GM12878 (cell line): Measurements from ENCODE around the gene RAD51B. TPM values are rescaled to one million over a fixed set of nuclear protein-coding genes. Genes with fewer than 3 reads are reported as not detected.

Experiments used
- ATAC-seq: fragments of 200-7000 bp; cut with Tn5 transposase; 3 replicates; pipeline ENCODE4 v1.9.1; 2020; ENCODE audit warnings: mild to moderate bottlenecking, moderate library complexity
- BruUV-seq: library from RNA; stranded (reverse); fragments of 400-500 nt; replicated peaks from 2 replicates; lab custom pipeline; 2021; lab: Mats Ljungman, UMichigan
- CTCF ChIA-PET: fragments of 300-600 bp; sonication (Branson Sonifier 250); formaldehyde crosslinking; extraction: SDS; loops from one replicate; lab custom pipeline; 2021; ENCODE audit warnings: inconsistent platforms; lab: Yijun Ruan, JAX
- POLR2A ChIA-PET: fragments of 350-600 bp; formaldehyde crosslinking; extraction: SDS; loops from one replicate; lab custom pipeline; 2021; ENCODE audit warnings: inconsistent platforms; lab: Charles Lee
- RAD21 ChIA-PET: fragments of 300-600 bp; sonication (Branson Sonifier 250); formaldehyde crosslinking; loops from one replicate; lab custom pipeline; 2023; ENCODE audit warnings: antibody characterized with exemption; ENCODE audit not compliant: unreplicated experiment; lab: Charles Lee
- SMC1A ChIA-PET: fragments of 300-600 bp; sonication (Branson Sonifier 250); formaldehyde crosslinking; loops from one replicate; lab custom pipeline; 2023; ENCODE audit not compliant: unreplicated experiment, uncharacterized antibody; lab: Charles Lee
- DNase-seq: peaks from one replicate; pipeline ENCODE4 v3.0.0-alpha.2; 2011; ENCODE audit warnings: low read depth, low spot score
- FAIRE-seq: peaks from 3 replicates; lab custom pipeline; 2011; peaks lifted over from hg19 to GRCh38; lab: Jason Lieb, UNC
- H2AFZ ChIP-seq: 2 replicates; pipeline ENCODE4 v1.6.0; 2011; ENCODE audit warnings: low read depth, low read length, control low read depth; ENCODE audit not compliant: control insufficient read depth
- H3K27ac ChIP-seq: 2 replicates; pipeline ENCODE4 v1.5.1; 2011; ENCODE audit warnings: control low read depth; ENCODE audit not compliant: control insufficient read depth, insufficient read depth
- H3K27me3 ChIP-seq, 2 experiments: replicated peaks in 1 of 2; 2 replicates each; pipeline versions ENCODE4 v1.6.0 to v1.6.1; 2011; ENCODE audit warnings: low read length in 1 of 2; ENCODE audit not compliant: control insufficient read depth in 2 of 2, insufficient read depth in 2 of 2
- H3K36me3 ChIP-seq, 2 experiments: 2 replicates each; pipeline ENCODE4 v1.5.1; 2011; ENCODE audit warnings: low read length in 1 of 2; ENCODE audit not compliant: control insufficient read depth in 2 of 2, insufficient read depth in 2 of 2
- H3K4me1 ChIP-seq: 2 replicates; pipeline ENCODE4 v1.6.1; 2011; ENCODE audit warnings: mild to moderate bottlenecking, low read length, moderate library complexity, mixed read lengths; ENCODE audit not compliant: control insufficient read depth, insufficient read depth
- H3K4me2 ChIP-seq: 2 replicates; pipeline ENCODE4 v1.6.0; 2011; ENCODE audit warnings: control low read depth; ENCODE audit not compliant: control insufficient read depth, insufficient read depth
- H3K4me3 ChIP-seq: fragments of 200-600 bp; sonication (generic); 2 replicates; pipeline ENCODE4 v1.5.1; 2016
- H3K79me2 ChIP-seq: 2 replicates; pipeline ENCODE4 v1.6.0; 2011; ENCODE audit warnings: low read length; ENCODE audit not compliant: control insufficient read depth, insufficient read depth
- H3K9ac ChIP-seq: 2 replicates; pipeline ENCODE4 v1.8.0; 2011; ENCODE audit warnings: low read length, control low read depth, mixed read lengths; ENCODE audit not compliant: control insufficient read depth, insufficient read depth
- H3K9me3 ChIP-seq: replicated peaks from 3 replicates; pipeline ENCODE4 v1.5.1; 2011; ENCODE audit warnings: mild to moderate bottlenecking, low read length; ENCODE audit not compliant: control insufficient read depth, insufficient read depth
- H4K20me1 ChIP-seq: 2 replicates; pipeline ENCODE4 v1.6.0; 2011; ENCODE audit not compliant: control insufficient read depth, insufficient read depth
- CEBPB ChIP-seq, 2 experiments: fragments of 150-350 bp in 1 of 2; IDR thresholded peaks; 2 replicates each; pipeline ENCODE4 v1.6.1; 2012 to 2014; ENCODE audit warnings: low read depth in 2 of 2, low read length in 2 of 2, borderline replicate concordance in 1 of 2, inconsistent platforms in 1 of 2
- CTCF ChIP-seq, 3 experiments: IDR thresholded peaks in 2 of 3; conservative IDR thresholded peaks in 1 of 3; 2 replicates each; pipeline ENCODE4 v1.5.1; 2011; ENCODE audit warnings: low read depth in 3 of 3, low read length in 3 of 3, mild to moderate bottlenecking in 3 of 3, control low read depth in 2 of 3, moderate library complexity in 2 of 3, inconsistent platforms in 1 of 3, mixed read lengths in 1 of 3; ENCODE audit not compliant: control insufficient read depth in 2 of 3, insufficient read depth in 1 of 3; ENCODE audit errors: extremely low read depth in 1 of 3
- LARP7 ChIP-seq: fragments of 450-650 bp; IDR thresholded peaks from 2 replicates; pipeline ENCODE4 v1.6.1; 2017; ENCODE audit warnings: mild to moderate bottlenecking
- NRF1 ChIP-seq: conservative IDR thresholded peaks from 2 replicates; pipeline ENCODE4 v1.6.1; 2011; ENCODE audit warnings: mild to moderate bottlenecking, low read depth, low read length, improper control_type of control experiment
- POLR2A ChIP-seq: IDR thresholded peaks from 2 replicates; pipeline ENCODE4 v1.6.1; 2011; ENCODE audit warnings: low read depth, mild to moderate bottlenecking, low read length
- POLR2AphosphoS2 ChIP-seq: IDR thresholded peaks from 2 replicates; pipeline ENCODE4 v1.6.1; 2011; ENCODE audit warnings: low read depth, mild to moderate bottlenecking, low read length, improper control_type of control experiment, moderate library complexity
- RAD21 ChIP-seq: IDR thresholded peaks from 2 replicates; pipeline ENCODE4 v1.6.1; 2011; ENCODE audit warnings: mild to moderate bottlenecking, low read depth, low read length, moderate library complexity; ENCODE audit not compliant: insufficient read depth
- RELA ChIP-seq: fragments of 450-650 bp; IDR thresholded peaks from 2 replicates; pipeline ENCODE4 v1.8.0; 2014; ENCODE audit warnings: borderline replicate concordance; ENCODE audit not compliant: partially characterized antibody
- REST ChIP-seq: IDR thresholded peaks from 2 replicates; pipeline ENCODE4 v1.6.1; 2012; ENCODE audit warnings: mild to moderate bottlenecking, low read depth, low read length
- SREBF1 ChIP-seq: IDR thresholded peaks from 2 replicates; pipeline ENCODE4 v1.6.1; 2012; ENCODE audit warnings: mild to moderate bottlenecking, low read length
- SREBF2 ChIP-seq: IDR thresholded peaks from 2 replicates; pipeline ENCODE4 v1.6.1; 2012; ENCODE audit warnings: mild to moderate bottlenecking, low read length
- SUZ12 ChIP-seq: fragments of 200-600 bp; sonication (generic); IDR thresholded peaks from one replicate; pipeline ENCODE4 v1.6.1; 2018; ENCODE audit warnings: antibody characterized with exemption, mild to moderate bottlenecking; ENCODE audit not compliant: unreplicated experiment
- ZNF687 ChIP-seq: fragments of 450-650 bp; IDR thresholded peaks from 2 replicates; pipeline ENCODE4 v1.6.1; 2017; ENCODE audit warnings: mild to moderate bottlenecking, moderate library complexity
- WGBS: methylation state at CpG from one replicate; pipeline ENCODE4 v1.1.6; 2016; ENCODE audit warnings: low lambda C conversion rate; ENCODE audit not compliant: insufficient replicate concordance, insufficient coverage; ENCODE audit errors: missing lambda C conversion rate; 5-methylcytosine and 5-hydroxymethylcytosine counted together
- in situ Hi-C: fragments of 300-500 bp; cut with MboI; formaldehyde crosslinking; loops from 9 replicates; pipeline ENCODE4 v1.14.3; 2018; ENCODE audit warnings: mixed read lengths
- intact Hi-C: fragments of 100-400 bp; cut with micrococcal nuclease; formaldehyde crosslinking; loops from one replicate; pipeline ENCODE4 v1.14.2; 2022; ENCODE audit not compliant: unreplicated experiment
- polyA plus RNA-seq, 11 experiments: library from polyadenylated mRNA; depleted of rRNA in 4 of 11; unstranded in 6 of 11; stranded (reverse) in 5 of 11; fragments of >200 nt; fragmentation: Nextera tagmentation in 4 of 11; fragmentation: Illumina TruSeq in 1 of 11; extraction: Ambion mirVana in 4 of 11; extraction: Trizol in 1 of 11; gene quantifications; 1 replicate in 1 of 11; 2 replicates in 10 of 11; pipeline versions ENCODE4 v1.2.1 to v1.2.3, GENCODE V29; 2011 to 2016; ENCODE audit warnings: inconsistent platforms in 2 of 11, missing spikeins in 2 of 11, low read depth in 1 of 11
- total RNA-seq, 4 experiments: library from RNA; depleted of rRNA in 3 of 4; stranded (reverse); fragments of >200 nt in 3 of 4; fragmentation: Illumina TruSeq in 1 of 4; extraction: Trizol in 1 of 4; gene quantifications; 2 replicates each; pipeline versions ENCODE4 v1.2.1 to v1.2.3, GENCODE V29; 2013 to 2021

Gene RAD51B
- total and polyA plus RNA-seq, 10 of the 15 experiments (the other 5 are each of a cell fraction or from before 2014, with no cell fraction given), result 9.8 to 26.8 (median 21.3) TPM

- Histone ChIP-seq H3K27ac (no peak overlapping the region), H3K4me2 (no peak overlapping the region), H3K79me2 (no peaks in the 10 kb centered on the region), H2AFZ (no peak overlapping the region), H4K20me1 (no peaks in the 10 kb centered on the region), H3K4me3 (no peak overlapping the region), H3K9ac (no peak overlapping the region), H3K27me3 (no peaks in the 10 kb centered on the region), H3K9me3 (no peaks in the 10 kb centered on the region), H3K36me3 (no peaks in the 10 kb centered on the region), H3K4me1 (no peaks in the 10 kb centered on the region)
- 78% methylated on average over 22 of the region's 22 CpGs for WGBS
- ChIA-PET POLR2A (no interaction called here), SMC1A (interaction anchor here (2.1 kb wide), 1 partner anchor 8 kb away, joined by 5 read pairs; no protein-coding TSS in a partner anchor), CTCF (interaction anchor here (1.0 kb wide), 1 partner anchor 403 kb away, joined by 4 read pairs; no protein-coding TSS in a partner anchor), RAD21 (no interaction called here)
- no TSS peak for BruUV-seq
- FAIRE-seq, result no peak
- in situ Hi-C loops, result no loop called here
- ATAC-seq, result no peak
- TF ChIP-seq NRF1, result no peak
- no peak for TF ChIP-seq SREBF2
- TF ChIP-seq POLR2A, result no peak
- TF ChIP-seq RAD21, result no peak
- no peak for TF ChIP-seq REST
- no peak for TF ChIP-seq CEBPB (IDR thresholded peaks at IDR 0.05; ENCODE audit: borderline replicate concordance in 1 of 2, low read depth in 2 of 2, low read length in 2 of 2)
- no peak for TF ChIP-seq POLR2AphosphoS2
- TF ChIP-seq ZNF687, result no peak
- no peak for TF ChIP-seq CTCF (IDR thresholded peaks at IDR 0.05 in 2 of 3, conservative IDR thresholded peaks at IDR 0.05 in 1 of 3; ENCODE audit: control insufficient read depth in 2 of 3, extremely low read depth in 1 of 3, insufficient read depth in 1 of 3, low read depth in 3 of 3, low read length in 3 of 3)
- no peak for TF ChIP-seq LARP7
- no peak for TF ChIP-seq SREBF1
- no peak for TF ChIP-seq SUZ12
- TF ChIP-seq RELA, result no peak
- DNase-seq, result no peak
- intact Hi-C loops, result no loop called here
Measured at GRCh38 chr14:68651652-68652432, 832.3 kb downstream of the RAD51B start.
